H1 (cell line): ENCODE results near the gene DSP.

Experiments used
- CHD2 ChIP-seq: IDR thresholded peaks from 2 replicates; pipeline ENCODE4 v1.6.1; 2012; ENCODE audit warnings: low read length, improper control_type of control experiment
- EP300 ChIP-seq, 2 experiments: IDR thresholded peaks; 1 replicate in 1 of 2; 2 replicates in 1 of 2; pipeline ENCODE4 v1.6.1; 2011 to 2012; ENCODE audit warnings: low read depth in 2 of 2, low read length in 2 of 2, mild to moderate bottlenecking in 2 of 2, borderline replicate concordance in 1 of 2, inconsistent platforms in 1 of 2, moderate library complexity in 1 of 2
- EZH2 ChIP-seq: fragments of 200-600 bp; sonication (generic); IDR thresholded peaks from 2 replicates; pipeline ENCODE4 v1.7.1; 2012; ENCODE audit warnings: low read depth, mild to moderate bottlenecking, moderate library complexity, low read length, inconsistent platforms; ENCODE audit not compliant: severe bottlenecking
- MAFK ChIP-seq: IDR thresholded peaks from 2 replicates; pipeline ENCODE4 v1.6.1; 2012; ENCODE audit warnings: low read depth, mild to moderate bottlenecking, improper control_type of control experiment, low read length
- RXRA ChIP-seq: IDR thresholded peaks from 2 replicates; pipeline ENCODE4 v1.6.1; 2011; ENCODE audit warnings: low read depth, mild to moderate bottlenecking, low read length, moderate library complexity; ENCODE audit not compliant: insufficient read depth
- SRF ChIP-seq: IDR thresholded peaks from 2 replicates; pipeline ENCODE4 v1.6.1; 2011; ENCODE audit warnings: mild to moderate bottlenecking, low read depth, low read length, moderate library complexity
- ZNF274 ChIP-seq: IDR thresholded peaks from 2 replicates; pipeline ENCODE4 v1.7.0; 2012; ENCODE audit warnings: low read length, borderline replicate concordance; ENCODE audit errors: extremely low read depth
- TF ChIP-seq, protein P1 (sequence below): IDR thresholded peaks from 2 replicates; pipeline ENCODE4 v1.6.1; 2012; ENCODE audit warnings: low read length, inconsistent platforms

DNA sequence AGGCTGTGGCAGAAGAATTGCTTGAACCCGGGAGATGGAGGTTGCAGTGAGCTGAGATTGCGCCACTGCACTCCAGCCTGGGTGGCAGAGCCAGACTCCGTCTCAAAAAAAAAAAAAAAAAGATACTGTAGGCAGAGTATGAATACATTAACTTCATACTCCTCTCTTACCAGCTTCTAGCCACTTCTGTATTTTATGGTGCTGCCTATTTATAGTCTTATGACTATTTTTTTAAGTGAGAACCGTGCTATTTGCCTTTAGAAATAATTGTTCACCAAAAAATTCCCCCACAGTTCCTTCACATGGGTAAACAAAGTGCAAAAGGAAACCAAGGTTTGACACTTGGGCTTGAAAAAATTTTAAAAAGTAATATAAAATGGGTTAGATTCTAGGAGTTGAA, 47.0 kb downstream of the DSP start:
- no peak for TF ChIP-seq ZNF274
- no peak for TF ChIP-seq RXRA
- TF ChIP-seq EZH2, result no peak
- TF ChIP-seq, protein P1, sequence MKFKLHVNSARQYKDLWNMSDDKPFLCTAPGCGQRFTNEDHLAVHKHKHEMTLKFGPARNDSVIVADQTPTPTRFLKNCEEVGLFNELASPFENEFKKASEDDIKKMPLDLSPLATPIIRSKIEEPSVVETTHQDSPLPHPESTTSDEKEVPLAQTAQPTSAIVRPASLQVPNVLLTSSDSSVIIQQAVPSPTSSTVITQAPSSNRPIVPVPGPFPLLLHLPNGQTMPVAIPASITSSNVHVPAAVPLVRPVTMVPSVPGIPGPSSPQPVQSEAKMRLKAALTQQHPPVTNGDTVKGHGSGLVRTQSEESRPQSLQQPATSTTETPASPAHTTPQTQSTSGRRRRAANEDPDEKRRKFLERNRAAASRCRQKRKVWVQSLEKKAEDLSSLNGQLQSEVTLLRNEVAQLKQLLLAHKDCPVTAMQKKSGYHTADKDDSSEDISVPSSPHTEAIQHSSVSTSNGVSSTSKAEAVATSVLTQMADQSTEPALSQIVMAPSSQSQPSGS, result no peak
- TF ChIP-seq SRF, result no peak
- no peak for TF ChIP-seq MAFK
- no peak for TF ChIP-seq EP300 (IDR thresholded peaks at IDR 0.05; ENCODE audit: borderline replicate concordance in 1 of 2, low read depth in 2 of 2, low read length in 2 of 2)
- no peak for TF ChIP-seq CHD2
